Measurements from ENCODE around the gene CLDN11. TPM values are rescaled to one million over a fixed set of nuclear protein-coding genes. Genes with fewer than 3 reads are reported as not detected.

CLDN11 gene
- total RNA-seq, 1 experiment from 2014 or later = 8.7 TPM

- H3K4me1 Mint-ChIP-seq (ENCODE audit: low read depth, unreplicated experiment) = peaks cover 18% of the 10 kb centered on the region
- intact Hi-C loops (cut with micrococcal nuclease; ENCODE audit: unreplicated experiment) = no loop called here
- CTCF ChIA-PET = interaction anchor here (0.6 to 1.7 kb wide), 4 partner anchors 8 to 858 kb away, joined by 3 to 8 read pairs (median 5); no protein-coding TSS in a partner anchor
- no peaks in the 10 kb centered on the region for H3K9me3 Mint-ChIP-seq (ENCODE audit: low read depth, unreplicated experiment)
- H3K27me3 Mint-ChIP-seq (ENCODE audit: unreplicated experiment) = no peaks in the 10 kb centered on the region
- BruUV-seq (replicated peaks) = no TSS peak
- no peak for DNase-seq
- no peak overlapping the region for H3K4me3 Mint-ChIP-seq (ENCODE audit: low read depth, unreplicated experiment)
- TF ChIP-seq CTCF (IDR thresholded peaks at IDR 0.05; ENCODE audit: unreplicated experiment) = no peak
- H3K27ac Mint-ChIP-seq (ENCODE audit: unreplicated experiment) = no peak overlapping the region
- H3K36me3 Mint-ChIP-seq (ENCODE audit: insufficient read depth, unreplicated experiment) = no peaks in the 10 kb centered on the region
Measured at GRCh38 chr3:170432416-170432815, 13.7 kb downstream of the CLDN11 start.

GRCh38 chr3:170436697-170437096 lies 18.0 kb downstream of the CLDN11 start:
- Mint-ChIP-seq H3K27me3 (ENCODE audit: unreplicated experiment) (no peaks in the 10 kb centered on the region), H3K9me3 (ENCODE audit: low read depth, unreplicated experiment) (no peaks in the 10 kb centered on the region)
- BruUV-seq (replicated peaks) = no TSS peak

GRCh38 chr3:170437176-170437575 lies 18.5 kb downstream of the CLDN11 start:
- DNase-seq = no peak
- no peaks in the 10 kb centered on the region for H3K9me3 Mint-ChIP-seq (ENCODE audit: low read depth, unreplicated experiment)
- no peaks in the 10 kb centered on the region for H3K36me3 Mint-ChIP-seq (ENCODE audit: insufficient read depth, unreplicated experiment)
- no TSS peak for BruUV-seq (replicated peaks)
- intact Hi-C loops (cut with micrococcal nuclease; ENCODE audit: unreplicated experiment) = no loop called here
- H3K27ac Mint-ChIP-seq (ENCODE audit: unreplicated experiment) = no peak overlapping the region
- peaks cover 36% of the 10 kb centered on the region for H3K4me1 Mint-ChIP-seq (ENCODE audit: low read depth, unreplicated experiment)
- TF ChIP-seq CTCF (IDR thresholded peaks at IDR 0.05; ENCODE audit: unreplicated experiment) = no peak
- CTCF ChIA-PET = no interaction called here
- no peak overlapping the region for H3K4me3 Mint-ChIP-seq (ENCODE audit: low read depth, unreplicated experiment)
- H3K27me3 Mint-ChIP-seq (ENCODE audit: unreplicated experiment) = no peaks in the 10 kb centered on the region

More at GRCh38 chr3:170436697-170437096, 18.0 kb downstream of the CLDN11 start:
- intact Hi-C loops (cut with micrococcal nuclease; ENCODE audit: unreplicated experiment) = no loop called here
- no peak for TF ChIP-seq CTCF (IDR thresholded peaks at IDR 0.05; ENCODE audit: unreplicated experiment)
- no peaks in the 10 kb centered on the region for H3K36me3 Mint-ChIP-seq (ENCODE audit: insufficient read depth, unreplicated experiment)
- H3K4me1 Mint-ChIP-seq (ENCODE audit: low read depth, unreplicated experiment) = peaks cover 36% of the 10 kb centered on the region
- no peak for DNase-seq
- no peak overlapping the region for H3K4me3 Mint-ChIP-seq (ENCODE audit: low read depth, unreplicated experiment)
- H3K27ac Mint-ChIP-seq (ENCODE audit: unreplicated experiment) = no peak overlapping the region
- CTCF ChIA-PET = no interaction called here

- Mint-ChIP-seq H3K27me3 (ENCODE audit: unreplicated experiment) (no peaks in the 10 kb centered on the region), H3K4me3 (ENCODE audit: low read depth, unreplicated experiment) (no peak overlapping the region), H3K9me3 (ENCODE audit: low read depth, unreplicated experiment) (no peaks in the 10 kb centered on the region), H3K36me3 (ENCODE audit: insufficient read depth, unreplicated experiment) (no peaks in the 10 kb centered on the region), H3K27ac (ENCODE audit: unreplicated experiment) (no peak overlapping the region), H3K4me1 (ENCODE audit: low read depth, unreplicated experiment) (peaks cover 36% of the 10 kb centered on the region)
- no TSS peak for BruUV-seq (replicated peaks)
- peak; percentile 32 for TF ChIP-seq CTCF (IDR thresholded peaks at IDR 0.05; ENCODE audit: unreplicated experiment)
- intact Hi-C loops (cut with micrococcal nuclease; ENCODE audit: unreplicated experiment) = loop anchor here (1.0 kb wide), 1 partner anchor 31 kb away; no protein-coding TSS in a partner anchor
- CTCF ChIA-PET = interaction anchor here (0.6 to 1.6 kb wide), 5 partner anchors 9 to 168 kb away, joined by 3 to 5 read pairs (median 3); no protein-coding TSS in a partner anchor
- DNase-seq = peak; percentile 56
Measured at GRCh38 chr3:170437696-170438407, 19.2 kb downstream of the CLDN11 start.

All from Calu3 (cell line).